ENCODE measurements around the gene SH3GL3.

GRCh38 chr15:83598031-83598430 lies 150.9 kb downstream of the SH3GL3 start:
- TF ChIP-seq CTCF (conservative IDR thresholded peaks at IDR 0.05 in 1 of 2, IDR thresholded peaks at IDR 0.05 in 1 of 2; ENCODE audit: extremely low read depth in 1 of 2, insufficient read depth in 1 of 2, low read depth in 1 of 2, low read length in 2 of 2) (no peak), EZH2 (IDR thresholded peaks at IDR 0.05; ENCODE audit: borderline replicate concordance, low read length) (no peak)

Measured in mammary epithelial cell (primary cell).